Activated naive CD4-positive, alpha-beta T cell treated with anti-CD3 and anti-CD28 coated beads, Interleukin-2, amount 50 U/mL, for 72 hours (primary cell): Measurements from ENCODE around the gene CTNNA1. TPM values are rescaled to one million over a fixed set of nuclear protein-coding genes. Genes with fewer than 3 reads are reported as not detected.
"Not testable (repeated sequence)": the region's sequence is repeated elsewhere in the genome, so short reads cannot be mapped to it uniquely, and the experiment has no call there.

Experiments
- ATAC-seq, 2 donors: fragments of 150-1000 bp; cut with Tn5 transposase; 2 replicates each; pipeline ENCODE4 v1.10.0; 2021; ENCODE audit warnings: mild to moderate bottlenecking in 2 of 2, moderate library complexity in 2 of 2
- DNase-seq, 2 donors: peaks; one replicate each; pipeline ENCODE4 v3.0.0; 2021 to 2022; ENCODE audit warnings: low spot score in 2 of 2
- H3K27ac Mint-ChIP-seq, 2 donors: one replicate each; pipeline ENCODE4 v1.8.0; 2022; ENCODE audit warnings: mild to moderate bottlenecking in 2 of 2, mixed read lengths in 2 of 2
- H3K36me3 Mint-ChIP-seq, 2 donors: one replicate each; pipeline ENCODE4 v1.8.0; 2022; ENCODE audit warnings: mixed read lengths in 2 of 2
- H3K9me3 Mint-ChIP-seq, 2 donors: one replicate each; pipeline ENCODE4 v1.8.0; 2022; ENCODE audit warnings: mixed read lengths in 2 of 2
- total RNA-seq, 2 donors: library from RNA; stranded (reverse); gene quantifications; one replicate each; pipeline ENCODE4 v1.2.3, GENCODE V29; 2022

The CTNNA1 gene
- total RNA-seq, 2 donors from 2014 or later, result 89.2 to 224 TPM

GRCh38 chr5:138772986-138773594 is 19.9 kb downstream of the CTNNA1 start:
- no peak for DNase-seq
- ATAC-seq, result no peak
- H3K36me3 Mint-ChIP-seq, result peaks cover 0 to 2% of the 10 kb centered on the region in 2 donors
- H3K27ac Mint-ChIP-seq, result no peak overlapping the region
- H3K9me3 Mint-ChIP-seq, result no peaks in the 10 kb centered on the region

DNA sequence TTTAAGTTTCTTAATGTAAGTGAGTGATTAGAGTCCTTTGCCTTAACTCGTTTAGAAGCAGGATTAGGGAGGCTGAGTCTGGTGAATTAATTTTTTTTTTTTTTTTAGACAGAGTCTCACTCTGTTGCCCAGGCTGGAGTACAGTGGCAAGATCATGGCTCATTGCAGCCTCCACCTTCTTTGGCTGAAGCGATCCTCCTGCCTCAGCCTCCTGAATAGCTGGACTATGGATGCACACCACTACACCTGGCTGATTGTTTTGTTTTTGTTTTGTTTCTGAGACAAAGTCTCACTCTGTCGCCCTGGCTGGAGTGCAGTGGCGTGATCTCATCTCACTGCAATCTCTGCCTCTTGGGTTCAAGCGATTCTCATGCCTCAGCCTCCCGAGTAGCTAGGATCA is 20.4 kb downstream of the CTNNA1 start:
- H3K9me3 Mint-ChIP-seq, ATAC-seq, H3K36me3 Mint-ChIP-seq, DNase-seq, H3K27ac Mint-ChIP-seq: not testable (repeated sequence)

GRCh38 chr5:138775034-138775433 is 21.8 kb downstream of the CTNNA1 start:
- DNase-seq (no peak), ATAC-seq (no peak)
- no peak overlapping the region for H3K27ac Mint-ChIP-seq
- no peaks in the 10 kb centered on the region for H3K9me3 Mint-ChIP-seq
- H3K36me3 Mint-ChIP-seq, result peaks cover 0 to 7% of the 10 kb centered on the region in 2 donors

DNA sequence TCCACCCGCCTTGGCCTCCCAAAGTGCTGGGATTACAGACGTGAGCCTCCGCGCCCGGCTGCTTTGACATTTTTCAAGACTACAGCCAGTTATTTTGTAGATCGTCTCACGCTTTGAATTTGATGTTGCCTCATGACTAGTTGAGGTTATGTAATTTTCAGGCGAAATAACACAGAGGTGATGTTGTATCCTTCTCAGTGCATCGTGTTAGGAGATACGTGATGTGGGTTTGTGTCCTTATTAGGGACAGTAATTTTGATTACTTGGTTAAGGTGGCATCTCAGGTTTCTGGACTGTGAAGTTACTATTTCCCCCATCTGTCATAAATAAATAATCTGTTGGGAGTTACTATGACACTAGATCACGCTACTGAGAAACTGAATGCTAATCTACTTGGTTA is 25.0 kb downstream of the CTNNA1 start:
- Mint-ChIP-seq H3K9me3 (no peaks in the 10 kb centered on the region), H3K36me3 (peaks cover 0 to 7% of the 10 kb centered on the region in 2 donors), H3K27ac (no peak overlapping the region)
- ATAC-seq (no peak), DNase-seq (no peak)

GRCh38 chr5:138783976-138784375 is 30.8 kb downstream of the CTNNA1 start:
- no peaks in the 10 kb centered on the region for H3K9me3 Mint-ChIP-seq
- H3K27ac Mint-ChIP-seq, result no peak overlapping the region
- no peaks in the 10 kb centered on the region for H3K36me3 Mint-ChIP-seq
- no peak for ATAC-seq
- no peak for DNase-seq

DNA sequence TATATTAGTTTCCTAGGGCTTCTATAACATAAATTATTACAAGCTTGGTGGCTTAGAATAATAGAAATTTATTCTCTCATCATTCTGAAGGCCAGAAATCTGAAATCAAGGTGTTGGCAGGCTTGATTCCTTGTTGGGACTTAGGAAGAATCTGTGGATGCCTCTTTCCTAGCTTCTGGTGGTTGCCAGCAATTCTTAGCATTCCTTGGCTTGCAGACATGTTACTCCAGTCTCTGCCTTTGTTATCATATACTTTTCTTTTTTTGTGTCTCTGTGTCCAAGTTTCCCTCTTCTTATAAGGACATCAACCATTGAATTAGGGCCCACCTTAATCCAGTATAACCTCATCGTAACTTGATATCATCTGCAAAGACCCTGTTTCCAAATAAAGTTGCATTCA is 31.4 kb downstream of the CTNNA1 start:
- no peaks in the 10 kb centered on the region for H3K36me3 Mint-ChIP-seq
- ATAC-seq (no peak), DNase-seq (no peak)
- no peaks in the 10 kb centered on the region for H3K9me3 Mint-ChIP-seq
- no peak overlapping the region for H3K27ac Mint-ChIP-seq

DNA sequence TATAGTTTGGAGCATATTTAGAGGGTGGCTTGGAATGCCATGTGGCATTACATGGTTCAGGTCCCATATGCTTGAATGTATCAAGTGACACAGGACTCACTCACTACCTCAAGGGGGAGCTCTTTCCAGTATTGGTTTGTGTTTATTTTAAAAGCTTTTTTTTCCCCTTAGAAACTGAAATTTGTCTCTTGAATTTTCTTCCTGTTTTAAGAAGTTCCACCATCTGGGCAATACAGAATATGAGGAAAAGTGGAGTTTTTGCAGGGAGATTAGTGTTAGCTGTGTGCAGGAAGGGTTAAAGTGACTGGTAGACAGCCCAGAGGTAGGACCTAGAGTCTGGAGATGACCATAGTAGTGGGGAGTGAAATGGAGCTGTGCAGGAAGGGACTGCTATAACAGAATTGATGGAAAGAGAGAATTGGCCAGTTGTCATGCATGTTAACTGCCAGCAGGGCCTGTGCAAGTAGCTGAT is 36.6 kb downstream of the CTNNA1 start:
- no peaks in the 10 kb centered on the region for H3K9me3 Mint-ChIP-seq
- no peak overlapping the region for H3K27ac Mint-ChIP-seq
- H3K36me3 Mint-ChIP-seq, result no peaks in the 10 kb centered on the region
- ATAC-seq (no peak), DNase-seq (peak in 1 of 2 donors; percentile 13)

DNA sequence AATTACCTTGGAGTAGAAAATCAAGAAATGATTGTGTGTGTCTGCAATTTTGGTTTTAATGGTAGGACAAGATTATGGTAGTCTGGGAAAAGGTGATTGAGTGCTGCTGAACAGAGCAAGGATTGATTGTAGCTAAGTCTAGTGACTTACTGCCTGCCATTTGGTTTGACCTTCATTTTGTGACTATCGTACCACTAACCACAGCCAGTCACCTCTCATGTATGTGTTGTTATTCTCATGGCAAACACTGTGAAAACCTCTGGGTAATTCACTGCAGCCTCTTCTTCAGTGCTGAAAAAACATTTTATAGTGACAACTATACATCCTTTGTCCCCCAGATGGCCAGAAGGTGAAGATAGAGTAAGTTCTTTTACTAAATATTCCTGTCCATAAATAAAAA is 37.5 kb downstream of the CTNNA1 start:
- peak in 1 of 2 donors; percentile 80 for ATAC-seq

GRCh38 chr5:138792195-138792790 is 39.1 kb downstream of the CTNNA1 start:
- H3K27ac Mint-ChIP-seq, result no peak overlapping the region
- peak; percentile 48 to 61 for ATAC-seq
- H3K9me3 Mint-ChIP-seq, result no peaks in the 10 kb centered on the region
- DNase-seq, result no peak
- no peaks in the 10 kb centered on the region for H3K36me3 Mint-ChIP-seq

More for the DNA sequence above, 37.5 kb downstream of the CTNNA1 start:
- no peak overlapping the region for H3K27ac Mint-ChIP-seq
- H3K9me3 Mint-ChIP-seq, result no peaks in the 10 kb centered on the region
- no peak for DNase-seq
- H3K36me3 Mint-ChIP-seq, result no peaks in the 10 kb centered on the region

- no peak for ATAC-seq
- H3K27ac Mint-ChIP-seq, result no peak overlapping the region
- DNase-seq, result no peak
Observed at GRCh38 chr5:138793575-138793974, 40.4 kb downstream of the CTNNA1 start.

DNA sequence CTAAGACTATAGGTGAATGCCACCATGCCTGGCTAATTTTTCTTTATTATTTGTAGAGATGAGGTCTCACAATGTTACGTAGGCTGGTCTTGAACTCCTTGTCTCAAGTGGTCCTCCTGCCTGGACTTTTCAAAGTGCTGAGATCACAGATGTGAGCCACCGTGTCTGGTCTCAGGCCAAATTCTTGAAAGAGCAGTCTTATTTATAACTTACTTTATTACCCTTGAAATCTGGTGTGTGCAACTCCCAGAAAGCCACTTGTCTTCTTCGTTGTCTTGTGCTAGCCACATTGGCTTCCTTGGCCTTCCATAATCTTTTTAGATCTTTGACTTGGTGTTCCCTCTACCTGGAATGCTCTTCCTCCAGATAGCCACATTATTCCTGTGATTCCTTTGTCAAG is 50.1 kb downstream of the CTNNA1 start:
- H3K9me3 Mint-ChIP-seq, result peaks cover 5 to 10% of the 10 kb centered on the region in 2 donors
- no peak for ATAC-seq
- DNase-seq, result no peak
- peaks cover 11 to 21% of the 10 kb centered on the region in 2 donors for H3K36me3 Mint-ChIP-seq
- H3K27ac Mint-ChIP-seq, result no peak overlapping the region

More at GRCh38 chr5:138793575-138793974, 40.4 kb downstream of the CTNNA1 start:
- Mint-ChIP-seq H3K36me3 (no peaks in the 10 kb centered on the region), H3K9me3 (no peaks in the 10 kb centered on the region)

DNA sequence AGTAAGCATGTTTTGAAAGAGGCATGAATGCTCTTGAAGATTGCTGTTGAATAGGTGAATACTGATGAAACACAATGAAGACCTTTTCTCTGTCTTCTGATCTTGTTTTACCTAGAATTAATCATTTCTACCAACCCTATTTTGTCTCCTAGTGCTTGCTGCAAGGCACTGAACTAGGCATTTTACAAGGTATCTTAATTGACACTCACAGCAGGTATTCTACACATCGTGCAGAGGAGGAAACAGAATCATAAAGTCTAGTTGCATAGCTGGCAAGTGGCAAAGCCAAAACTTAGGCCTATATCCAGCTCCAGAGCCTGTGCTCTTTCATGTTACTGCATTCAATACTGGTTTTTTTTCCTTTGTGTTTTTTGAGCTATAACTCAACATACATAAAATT is 50.7 kb downstream of the CTNNA1 start:
- no peak for DNase-seq
- no peak for ATAC-seq
- H3K36me3 Mint-ChIP-seq, result peaks cover 11 to 21% of the 10 kb centered on the region in 2 donors
- H3K27ac Mint-ChIP-seq, result no peak overlapping the region
- peaks cover 5 to 10% of the 10 kb centered on the region in 2 donors for H3K9me3 Mint-ChIP-seq

DNA sequence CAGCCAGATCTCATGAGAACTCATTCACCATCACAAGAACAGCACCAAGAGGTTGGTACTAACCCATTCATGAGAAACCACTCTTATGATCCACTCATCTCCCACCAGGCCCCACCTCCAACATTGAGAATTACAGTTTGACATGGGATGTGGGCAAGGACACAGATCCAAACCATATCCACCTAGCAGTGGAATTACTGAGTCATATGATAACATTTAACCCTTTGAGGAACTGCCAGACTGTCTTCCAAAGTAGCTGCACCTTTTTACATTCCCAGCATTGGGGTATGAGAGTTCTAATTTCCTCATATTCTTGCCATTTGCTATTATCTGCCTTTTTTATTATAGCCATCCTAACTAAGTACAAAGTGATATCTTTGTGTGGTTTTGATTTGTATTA is 51.9 kb downstream of the CTNNA1 start:
- ATAC-seq, result peak in 1 of 2 donors; percentile 39
- Mint-ChIP-seq H3K9me3 (peaks cover 3 to 6% of the 10 kb centered on the region in 2 donors), H3K27ac (no peak overlapping the region), H3K36me3 (peaks cover 1 to 14% of the 10 kb centered on the region in 2 donors)
- DNase-seq, result no peak

DNA sequence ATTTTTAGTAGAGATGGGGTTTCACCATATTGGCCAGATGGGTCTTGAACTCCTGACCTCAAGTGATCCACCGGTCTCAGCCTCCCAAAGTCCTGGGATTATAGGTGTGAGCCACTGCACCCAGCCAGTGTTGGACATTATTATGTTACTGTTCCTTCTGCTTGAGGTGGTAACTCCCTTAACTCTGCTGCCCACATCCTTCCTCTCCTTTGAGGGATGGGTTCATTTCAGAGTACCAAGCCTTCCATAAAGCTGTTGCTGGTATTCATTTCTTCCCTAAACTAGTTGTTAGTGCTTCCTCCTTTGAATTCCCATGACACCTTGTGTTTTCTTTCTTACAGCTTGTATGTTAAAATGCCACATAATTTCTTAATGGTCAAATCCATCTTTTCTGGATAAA is 54.0 kb downstream of the CTNNA1 start:
- H3K9me3 Mint-ChIP-seq, result no peaks in the 10 kb centered on the region
- peaks cover 0 to 12% of the 10 kb centered on the region in 2 donors for H3K36me3 Mint-ChIP-seq
- H3K27ac Mint-ChIP-seq, result no peak overlapping the region
- no peak for DNase-seq
- ATAC-seq, result no peak

DNA sequence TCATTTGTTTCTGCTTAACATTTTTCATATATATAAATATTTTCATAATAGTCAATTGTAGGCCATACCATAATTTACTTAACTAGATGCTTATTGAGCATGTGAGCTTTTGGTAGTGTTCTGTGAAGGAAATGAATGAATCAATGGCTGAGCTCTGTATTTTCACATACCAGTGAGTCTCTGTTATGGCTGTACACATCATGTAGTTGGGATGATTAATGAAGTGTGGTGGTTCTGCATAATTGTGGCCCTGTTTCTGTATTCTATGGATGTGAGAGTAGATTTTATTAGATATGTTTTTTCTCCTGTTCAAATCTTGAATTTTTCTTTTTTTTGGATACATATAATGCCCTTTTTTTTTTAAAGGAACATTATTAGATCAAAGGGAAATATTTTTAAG is 56.2 kb downstream of the CTNNA1 start:
- Mint-ChIP-seq H3K9me3 (no peaks in the 10 kb centered on the region), H3K36me3 (peaks cover 0 to 9% of the 10 kb centered on the region in 2 donors), H3K27ac (no peak overlapping the region)
- DNase-seq (no peak), ATAC-seq (no peak)

- not testable (repeated sequence) for H3K27ac Mint-ChIP-seq
Observed at GRCh38 chr5:138810861-138811260, 57.6 kb downstream of the CTNNA1 start.

DNA sequence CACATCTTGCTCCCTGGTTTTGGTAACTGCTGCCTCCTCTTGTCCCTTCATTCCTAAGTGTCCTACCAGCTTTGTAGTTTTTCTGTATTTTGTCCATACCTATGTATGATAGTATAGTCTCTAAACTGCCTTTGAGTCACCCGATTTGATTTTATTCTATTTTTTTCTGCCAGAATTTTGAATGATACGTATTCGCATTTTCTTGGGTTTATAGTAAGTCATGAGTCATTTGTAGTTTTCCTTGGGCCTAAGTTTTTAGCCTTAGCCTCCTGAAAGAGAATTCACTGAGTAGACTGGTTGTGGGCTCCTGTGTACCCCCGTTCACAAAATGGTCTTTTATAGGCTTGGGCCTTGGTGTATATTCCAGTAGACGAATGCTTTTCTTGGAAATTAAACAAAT is 62.3 kb downstream of the CTNNA1 start:
- Mint-ChIP-seq H3K27ac (no peak overlapping the region), H3K36me3 (peaks cover 0 to 9% of the 10 kb centered on the region in 2 donors), H3K9me3 (no peaks in the 10 kb centered on the region)
- ATAC-seq (no peak), DNase-seq (no peak)

More at GRCh38 chr5:138810861-138811260, 57.6 kb downstream of the CTNNA1 start:
- ATAC-seq, DNase-seq, H3K9me3 Mint-ChIP-seq, H3K36me3 Mint-ChIP-seq: not testable (repeated sequence)

DNA sequence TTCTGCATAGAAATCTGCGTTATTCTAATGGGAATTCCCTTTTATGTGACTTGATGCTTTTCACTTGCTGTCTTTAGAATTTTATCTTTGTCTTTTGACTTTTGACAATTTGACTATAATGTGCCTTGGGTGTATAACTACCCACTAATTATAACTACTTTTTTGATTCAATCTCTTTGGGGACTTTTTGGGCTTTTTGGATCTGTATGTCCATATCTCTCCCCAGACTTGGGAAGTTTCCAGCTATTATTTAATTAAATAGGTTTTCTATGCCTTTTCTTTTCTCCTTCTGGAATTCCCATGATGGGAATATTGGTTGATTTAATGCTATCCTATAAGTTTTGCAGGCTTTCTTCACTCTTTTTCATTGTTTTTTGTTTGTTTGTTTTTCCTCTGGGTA is 64.0 kb downstream of the CTNNA1 start:
- DNase-seq (no peak), ATAC-seq (no peak)
- no peaks in the 10 kb centered on the region for H3K9me3 Mint-ChIP-seq
- no peak overlapping the region for H3K27ac Mint-ChIP-seq
- H3K36me3 Mint-ChIP-seq, result peaks cover 0 to 2% of the 10 kb centered on the region in 2 donors
